Activated B cell treated with CpG ODN at 0.5 μM for 24 hours (primary cell): ENCODE measurements around the gene FAM8A1. TPM values are rescaled to one million over a fixed set of nuclear protein-coding genes. Genes with fewer than 3 reads are reported as not detected.
"Not testable (repeated sequence)": the region's sequence is repeated elsewhere in the genome, so short reads cannot be mapped to it uniquely, and the experiment has no call there.

ENCODE experiments used
- ATAC-seq: fragments of 200-7000 bp; cut with Tn5 transposase; one replicate; pipeline ENCODE4 v1.10.0; 2021; ENCODE audit warnings: low read depth, mild to moderate bottlenecking, moderate library complexity
- CTCF ChIA-PET: fragments of 350-600 bp; sonication (Branson Sonifier 250); formaldehyde crosslinking; loops from one replicate; lab custom pipeline; 2021; ENCODE audit warnings: antibody characterized with exemption; lab: Charles Lee
- POLR2A ChIA-PET: fragments of 350-600 bp; sonication (Branson Sonifier 250); formaldehyde crosslinking; loops from one replicate; lab custom pipeline; 2021; ENCODE audit warnings: antibody characterized with exemption; lab: Charles Lee
- DNase-seq: peaks from one replicate; pipeline ENCODE4 v3.0.0; 2022
- H3K27ac Mint-ChIP-seq: one replicate; pipeline ENCODE4 v1.8.0; 2020; ENCODE audit warnings: mixed read lengths
- H3K27me3 Mint-ChIP-seq: one replicate; pipeline ENCODE4 v1.8.0; 2021; ENCODE audit warnings: mixed read lengths
- H3K36me3 Mint-ChIP-seq: one replicate; pipeline ENCODE4 v1.8.0; 2021; ENCODE audit warnings: low read depth, mixed read lengths
- H3K4me1 Mint-ChIP-seq: one replicate; pipeline ENCODE4 v1.8.0; 2021; ENCODE audit warnings: mixed read lengths
- H3K4me3 Mint-ChIP-seq: one replicate; pipeline ENCODE4 v1.8.0; 2020; ENCODE audit warnings: mild to moderate bottlenecking, mixed read lengths
- H3K9me3 Mint-ChIP-seq: one replicate; pipeline ENCODE4 v1.8.0; 2020; ENCODE audit warnings: mixed read lengths
- intact Hi-C: fragments of 100-400 bp; cut with micrococcal nuclease; formaldehyde crosslinking; loops from one replicate; pipeline ENCODE4 v1.15.1; 2024
- total RNA-seq: library from RNA; stranded (reverse); gene quantifications from 2 replicates; pipeline ENCODE4 v1.2.3, GENCODE V29; 2022
- TF ChIP-seq, protein P1 (sequence below): fragments of 200-600 bp; IDR thresholded peaks from one replicate; pipeline ENCODE4 v1.8.0; 2022; ENCODE audit warnings: antibody characterized with exemption, mild to moderate bottlenecking

Gene FAM8A1
- total RNA-seq, 1 donor from 2014 or later: 3.0 TPM

DNA sequence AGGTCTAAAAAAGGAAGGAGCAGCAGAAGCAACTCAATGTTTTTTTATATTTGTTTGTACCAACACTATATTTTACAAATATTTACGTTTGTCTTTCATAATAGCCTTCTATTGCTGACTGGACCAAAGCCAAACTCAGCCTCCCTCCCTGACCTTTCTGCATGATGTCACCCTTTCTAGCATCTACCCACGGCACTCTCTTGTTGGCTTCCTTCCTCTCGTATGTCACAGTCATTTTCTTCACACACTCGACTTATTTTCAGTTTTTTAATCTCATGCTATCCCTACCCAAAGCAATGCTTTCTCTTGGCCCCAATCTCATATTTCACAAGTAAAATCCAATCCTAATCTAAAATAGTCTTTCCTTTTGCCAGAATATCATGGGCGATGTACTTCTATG lies 16.3 kb upstream of the FAM8A1 start:
- Mint-ChIP-seq H3K27ac (peak overlapping the region; percentile 19), H3K4me1 (peaks cover 3% of the 10 kb centered on the region), H3K4me3 (no peak overlapping the region), H3K36me3 (no peaks in the 10 kb centered on the region), H3K9me3 (peaks cover 4% of the 10 kb centered on the region), H3K27me3 (peaks cover 2% of the 10 kb centered on the region)
- TF ChIP-seq, protein P1, sequence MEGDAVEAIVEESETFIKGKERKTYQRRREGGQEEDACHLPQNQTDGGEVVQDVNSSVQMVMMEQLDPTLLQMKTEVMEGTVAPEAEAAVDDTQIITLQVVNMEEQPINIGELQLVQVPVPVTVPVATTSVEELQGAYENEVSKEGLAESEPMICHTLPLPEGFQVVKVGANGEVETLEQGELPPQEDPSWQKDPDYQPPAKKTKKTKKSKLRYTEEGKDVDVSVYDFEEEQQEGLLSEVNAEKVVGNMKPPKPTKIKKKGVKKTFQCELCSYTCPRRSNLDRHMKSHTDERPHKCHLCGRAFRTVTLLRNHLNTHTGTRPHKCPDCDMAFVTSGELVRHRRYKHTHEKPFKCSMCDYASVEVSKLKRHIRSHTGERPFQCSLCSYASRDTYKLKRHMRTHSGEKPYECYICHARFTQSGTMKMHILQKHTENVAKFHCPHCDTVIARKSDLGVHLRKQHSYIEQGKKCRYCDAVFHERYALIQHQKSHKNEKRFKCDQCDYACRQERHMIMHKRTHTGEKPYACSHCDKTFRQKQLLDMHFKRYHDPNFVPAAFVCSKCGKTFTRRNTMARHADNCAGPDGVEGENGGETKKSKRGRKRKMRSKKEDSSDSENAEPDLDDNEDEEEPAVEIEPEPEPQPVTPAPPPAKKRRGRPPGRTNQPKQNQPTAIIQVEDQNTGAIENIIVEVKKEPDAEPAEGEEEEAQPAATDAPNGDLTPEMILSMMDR: no peak
- ATAC-seq: no peak
- DNase-seq: no peak
- intact Hi-C loops: loop anchor here (1.0 kb wide), 4 partner anchors 220 to 538 kb away; partner anchors contain the start of gene NHLRC1
- ChIA-PET CTCF (interaction anchor here (0.8 to 2.7 kb wide), 7 partner anchors 8 to 427 kb away, joined by 3 to 18 read pairs (median 4); partner anchors contain the start of gene FAM8A1), POLR2A (no interaction called here)

DNA sequence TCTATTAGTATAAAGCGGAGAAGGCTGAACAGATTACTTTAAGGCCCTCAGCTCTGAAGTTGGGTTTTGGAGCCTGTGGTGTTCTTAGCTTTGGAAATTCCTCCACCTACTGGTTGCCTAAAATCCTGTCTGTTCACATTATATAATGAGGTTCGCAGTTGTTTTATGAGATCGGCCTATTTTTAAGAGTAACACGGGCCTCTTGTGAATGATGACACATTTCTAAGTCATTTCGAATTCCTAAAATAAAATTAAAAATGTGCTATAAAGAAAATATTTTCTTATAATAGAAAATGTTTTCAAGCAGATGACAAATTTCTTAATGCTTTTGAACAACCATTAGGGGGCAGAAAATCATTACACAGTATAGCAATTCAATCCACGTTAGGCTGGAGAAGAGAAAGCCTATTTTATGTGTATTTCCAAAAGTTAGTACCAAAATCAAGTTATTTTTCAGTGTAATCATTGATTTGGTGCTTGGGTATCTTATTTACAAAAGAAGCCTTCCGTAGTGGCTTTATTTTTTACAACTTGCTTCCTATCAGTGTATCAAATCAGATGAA lies 15.8 kb upstream of the FAM8A1 start:
- Mint-ChIP-seq H3K9me3 (peaks cover 4% of the 10 kb centered on the region), H3K4me3 (no peak overlapping the region), H3K27ac (peak overlapping the region; percentile 19), H3K36me3 (no peaks in the 10 kb centered on the region), H3K27me3 (peaks cover 2% of the 10 kb centered on the region), H3K4me1 (peaks cover 3% of the 10 kb centered on the region)
- TF ChIP-seq, protein P1: peak; percentile 83
- peak; percentile 52 for ATAC-seq
- DNase-seq: no peak
- ChIA-PET CTCF (interaction anchor here (0.8 to 2.7 kb wide), 7 partner anchors 9 to 428 kb away, joined by 3 to 18 read pairs (median 4); partner anchors contain the start of gene FAM8A1), POLR2A (no interaction called here)
- intact Hi-C loops: loop anchor here (1.0 kb wide), 4 partner anchors 220 to 538 kb away; partner anchors contain the start of gene NHLRC1

DNA sequence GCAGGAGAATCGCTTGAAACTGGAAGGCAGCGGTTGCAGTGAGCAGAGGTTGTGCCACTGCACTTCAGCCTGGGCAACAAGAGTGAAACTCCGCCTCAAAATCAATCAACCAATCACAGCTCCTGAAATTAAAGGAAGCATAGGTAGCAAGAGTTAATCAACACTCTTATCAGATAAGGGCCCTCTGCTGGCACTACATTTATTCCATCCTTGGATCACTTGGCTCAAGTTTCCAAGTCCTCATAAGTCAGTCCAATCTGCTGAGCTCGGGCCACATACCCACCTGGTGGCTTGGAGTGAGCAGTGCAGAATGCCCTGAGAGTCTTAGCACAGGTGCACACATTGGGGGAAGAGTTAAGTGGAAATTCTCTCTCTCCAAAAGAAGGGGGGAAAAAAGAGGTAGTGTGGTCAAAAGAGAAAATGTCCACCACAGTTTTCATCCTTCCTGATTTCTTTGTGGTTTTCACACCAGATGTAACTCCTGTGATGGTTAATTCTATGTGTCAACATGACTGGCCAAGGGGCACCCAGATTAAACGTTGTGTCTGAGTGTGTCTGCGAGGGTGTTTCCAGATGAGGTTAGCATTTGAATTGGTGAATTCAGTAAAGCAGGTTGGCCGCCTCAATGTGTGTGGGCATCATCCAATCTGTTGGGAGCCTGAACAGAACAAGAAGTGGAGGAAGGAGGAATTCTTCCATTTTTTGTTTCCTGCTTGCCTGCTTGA lies 14.2 kb upstream of the FAM8A1 start:
- DNase-seq (no peak), ATAC-seq (peak; percentile 31)
- POLR2A ChIA-PET: no interaction called here
- intact Hi-C loops: no loop called here
- CTCF ChIA-PET: interaction anchor here (0.6 to 2.7 kb wide), 2 partner anchors 214 to 218 kb away, joined by 3 to 18 read pairs; no protein-coding TSS in a partner anchor
- no peak overlapping the region for H3K4me3 Mint-ChIP-seq
- H3K4me1 Mint-ChIP-seq: peaks cover 3% of the 10 kb centered on the region
- H3K36me3 Mint-ChIP-seq: no peaks in the 10 kb centered on the region
- H3K27ac Mint-ChIP-seq: no peak overlapping the region
- peaks cover 4% of the 10 kb centered on the region for H3K9me3 Mint-ChIP-seq
- H3K27me3 Mint-ChIP-seq: peaks cover 2% of the 10 kb centered on the region
- TF ChIP-seq, protein P1: no peak

DNA sequence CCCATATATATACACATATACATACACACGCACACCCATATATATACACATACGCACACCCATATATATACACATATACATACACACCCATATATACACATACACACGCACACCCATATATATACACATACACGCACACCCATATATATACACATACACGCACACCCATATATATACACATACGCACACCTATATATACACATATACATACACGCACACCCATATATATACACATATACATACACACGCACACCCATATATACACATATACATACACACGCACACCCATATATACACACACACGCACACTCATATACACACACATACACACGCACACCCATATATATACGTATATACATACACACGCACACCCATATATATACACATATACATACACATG lies 13.5 kb upstream of the FAM8A1 start:
- CTCF ChIA-PET, intact Hi-C loops, POLR2A ChIA-PET: not testable (repeated sequence)

DNA sequence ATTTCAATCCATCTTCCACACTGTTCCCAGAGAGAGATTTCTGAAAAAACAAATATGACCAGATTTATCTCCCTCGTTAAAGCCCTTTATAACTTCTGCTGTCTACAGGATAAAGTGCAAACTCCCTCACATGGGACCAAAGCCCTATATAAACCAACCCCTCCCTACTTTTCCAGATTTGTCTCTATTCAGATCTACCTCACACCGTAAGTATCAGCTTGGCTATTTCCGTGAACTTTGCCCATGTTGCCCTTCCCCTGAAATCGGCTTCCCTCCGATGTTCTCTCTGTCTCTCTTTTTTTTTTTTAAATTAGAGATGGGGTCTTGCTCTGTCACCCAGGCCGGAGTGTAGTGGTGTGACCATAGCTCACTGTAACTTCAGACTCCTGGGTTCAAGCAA lies 12.1 kb upstream of the FAM8A1 start:
- POLR2A ChIA-PET: no interaction called here
- no peak overlapping the region for H3K4me3 Mint-ChIP-seq
- H3K4me1 Mint-ChIP-seq: no peaks in the 10 kb centered on the region
- no peaks in the 10 kb centered on the region for H3K27me3 Mint-ChIP-seq
- DNase-seq: no peak
- intact Hi-C loops: no loop called here
- H3K36me3 Mint-ChIP-seq: no peaks in the 10 kb centered on the region
- no peak for ATAC-seq
- TF ChIP-seq, protein P1: no peak
- no peaks in the 10 kb centered on the region for H3K9me3 Mint-ChIP-seq
- CTCF ChIA-PET: interaction anchor here (1.1 kb wide), 1 partner anchor 228 kb away, joined by 3 read pairs; no protein-coding TSS in a partner anchor
- H3K27ac Mint-ChIP-seq: no peak overlapping the region

More for the DNA sequence above, 13.5 kb upstream of the FAM8A1 start:
- H3K9me3 Mint-ChIP-seq, ATAC-seq, H3K36me3 Mint-ChIP-seq, H3K27ac Mint-ChIP-seq, H3K27me3 Mint-ChIP-seq, H3K4me3 Mint-ChIP-seq, DNase-seq, H3K4me1 Mint-ChIP-seq: not testable (repeated sequence)
